ENCODE measurements around the gene IGF2R. TPM values are rescaled to one million over a fixed set of nuclear protein-coding genes. Genes with fewer than 3 reads are reported as not detected.

Gene IGF2R
- total and polyA plus RNA-seq, 2 experiments from 2014 or later: 61.2 to 132 TPM

DNA sequence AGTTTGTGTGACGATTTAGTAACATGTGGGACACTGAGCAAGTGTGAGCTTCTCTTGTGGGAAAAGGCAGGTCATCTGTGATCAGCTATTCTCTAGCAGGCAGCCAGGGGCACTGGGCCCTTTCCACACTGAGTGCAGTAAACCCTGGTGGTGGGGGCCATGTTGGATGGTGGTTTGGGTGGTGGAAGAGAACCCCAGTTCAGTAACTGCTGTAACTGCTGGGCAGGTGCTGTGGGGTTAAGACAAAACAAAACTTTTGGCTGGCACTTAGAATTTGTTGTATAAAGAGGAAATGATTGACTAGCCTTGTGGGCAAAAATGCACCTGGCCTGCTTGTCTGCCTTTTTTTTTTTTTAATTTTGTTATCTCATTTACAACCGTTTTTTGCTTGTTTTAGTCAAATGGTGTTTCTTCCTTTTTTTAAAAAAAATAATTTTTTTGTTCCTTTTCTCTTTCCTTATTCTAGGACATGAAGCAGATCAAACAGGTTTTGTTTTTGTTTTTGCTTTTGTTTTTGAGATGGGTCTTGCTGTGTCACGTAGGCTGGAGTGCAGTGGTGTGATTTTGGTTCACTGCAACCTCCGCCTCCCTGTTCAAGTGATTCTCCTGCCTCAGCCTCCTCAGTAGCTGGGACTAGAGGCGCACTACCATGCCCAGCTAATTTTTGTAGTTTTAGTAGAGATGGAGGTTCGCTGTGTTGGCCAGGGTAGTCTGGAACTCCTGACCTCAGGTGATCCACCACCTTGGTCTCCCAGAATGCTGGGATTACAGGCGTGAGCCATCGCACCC lies 59.8 kb downstream of the IGF2R start:
- H2AFZ ChIP-seq: no peak overlapping the region
- peaks cover 15% of the 10 kb centered on the region for H3K79me2 ChIP-seq
- H3K27me3 ChIP-seq: no peaks in the 10 kb centered on the region
- H3K4me3 ChIP-seq: no peak overlapping the region
- peaks cover 10% of the 10 kb centered on the region for H3K4me1 ChIP-seq (ENCODE audit: insufficient read depth)
- H4K20me1 ChIP-seq (ENCODE audit: insufficient read depth, poor library complexity, severe bottlenecking): peaks cover 4% of the 10 kb centered on the region
- H3K9me3 ChIP-seq (ENCODE audit: low read depth): no peaks in the 10 kb centered on the region
- WGBS (ENCODE audit: low lambda C conversion rate, missing lambda C conversion rate): 95% methylated on average over 8 of the region's 8 CpGs
- no peaks in the 10 kb centered on the region for H3K9me2 ChIP-seq (replicated peaks; ENCODE audit: insufficient read depth)
- TF ChIP-seq EZH2 (IDR thresholded peaks at IDR 0.05; ENCODE audit: borderline replicate concordance) (no peak), EZH2phosphoT487 (IDR thresholded peaks at IDR 0.05; ENCODE audit: low read depth, severe bottlenecking, unreplicated experiment) (no peak), CTCF (IDR thresholded peaks at IDR 0.05; ENCODE audit: poor library complexity) (no peak)
- no peaks in the 10 kb centered on the region for H3K36me3 ChIP-seq (replicated peaks; ENCODE audit: insufficient read depth, low read depth)
- no peak overlapping the region for H3K4me2 ChIP-seq
- DNase-seq (ENCODE audit: low spot score): no peak
- H3K27ac ChIP-seq: peak overlapping the region; percentile 81

- H3K27me3 ChIP-seq: no peaks in the 10 kb centered on the region
- H3K9me2 ChIP-seq (replicated peaks; ENCODE audit: insufficient read depth): no peaks in the 10 kb centered on the region
- H3K27ac ChIP-seq: peak overlapping the region; percentile 81
- H3K36me3 ChIP-seq (replicated peaks; ENCODE audit: insufficient read depth, low read depth): no peaks in the 10 kb centered on the region
- peaks cover 4% of the 10 kb centered on the region for H4K20me1 ChIP-seq (ENCODE audit: insufficient read depth, poor library complexity, severe bottlenecking)
- no peaks in the 10 kb centered on the region for H3K9me3 ChIP-seq (ENCODE audit: low read depth)
- TF ChIP-seq EZH2 (IDR thresholded peaks at IDR 0.05; ENCODE audit: borderline replicate concordance): no peak
- no peak for TF ChIP-seq EZH2phosphoT487 (IDR thresholded peaks at IDR 0.05; ENCODE audit: low read depth, severe bottlenecking, unreplicated experiment)
- TF ChIP-seq CTCF (IDR thresholded peaks at IDR 0.05; ENCODE audit: poor library complexity): no peak
- peaks cover 15% of the 10 kb centered on the region for H3K79me2 ChIP-seq
- 94% methylated on average over 11 of the region's 11 CpGs for WGBS (ENCODE audit: low lambda C conversion rate, missing lambda C conversion rate)
- H3K4me1 ChIP-seq (ENCODE audit: insufficient read depth): peaks cover 10% of the 10 kb centered on the region
- DNase-seq (ENCODE audit: low spot score): no peak
- peak overlapping the region; percentile 46 for H3K4me2 ChIP-seq
- no peak overlapping the region for H3K4me3 ChIP-seq
- H2AFZ ChIP-seq: no peak overlapping the region
Measured at GRCh38 chr6:160029525-160029924, 60.6 kb downstream of the IGF2R start.

GRCh38 chr6:160030103-160030502 lies 61.2 kb downstream of the IGF2R start:
- H3K27ac ChIP-seq: peak overlapping the region; percentile 84
- DNase-seq (ENCODE audit: low spot score): peak; percentile 86

More at GRCh38 chr6:160030103-160030502, 61.2 kb downstream of the IGF2R start:
- Histone ChIP-seq H3K27me3 (no peaks in the 10 kb centered on the region), H3K9me3 (ENCODE audit: low read depth) (no peaks in the 10 kb centered on the region), H3K36me3 (replicated peaks; ENCODE audit: insufficient read depth, low read depth) (no peaks in the 10 kb centered on the region), H3K4me1 (ENCODE audit: insufficient read depth) (peaks cover 10% of the 10 kb centered on the region), H3K4me3 (no peak overlapping the region), H3K4me2 (peak overlapping the region; percentile 46), H3K9me2 (replicated peaks; ENCODE audit: insufficient read depth) (no peaks in the 10 kb centered on the region), H2AFZ (no peak overlapping the region), H4K20me1 (ENCODE audit: insufficient read depth, poor library complexity, severe bottlenecking) (peaks cover 4% of the 10 kb centered on the region), H3K79me2 (peaks cover 15% of the 10 kb centered on the region)
- WGBS (ENCODE audit: low lambda C conversion rate, missing lambda C conversion rate): 23% methylated on average over 5 of the region's 5 CpGs
- TF ChIP-seq EZH2phosphoT487 (IDR thresholded peaks at IDR 0.05; ENCODE audit: low read depth, severe bottlenecking, unreplicated experiment): no peak
- no peak for TF ChIP-seq EZH2 (IDR thresholded peaks at IDR 0.05; ENCODE audit: borderline replicate concordance)
- no peak for TF ChIP-seq CTCF (IDR thresholded peaks at IDR 0.05; ENCODE audit: poor library complexity)
